Chondrocyte (in vitro differentiated cells): ENCODE measurements around the gene FMNL3. TPM values are rescaled to one million over a fixed set of nuclear protein-coding genes. Genes with fewer than 3 reads are reported as not detected.
A peak's percentile ranks its signal among the peaks of the same experiment; 100 is the strongest.

Source experiments
- DNase-seq: peaks from one replicate; pipeline ENCODE4 v3.0.0; 2021; ENCODE audit warnings: mixed read lengths, low spot score
- H3K27ac Mint-ChIP-seq: one replicate; pipeline ENCODE4 v1.8.0; 2021; ENCODE audit warnings: mild to moderate bottlenecking, moderate library complexity, mixed read lengths; ENCODE audit not compliant: unreplicated experiment
- H3K27me3 Mint-ChIP-seq: 2 replicates; pipeline ENCODE4 v1.8.0; 2021; ENCODE audit warnings: low read depth, mixed read lengths
- H3K36me3 Mint-ChIP-seq: 2 replicates; pipeline ENCODE4 v1.8.0; 2021; ENCODE audit warnings: low read depth, mixed read lengths
- H3K4me1 Mint-ChIP-seq: 2 replicates; pipeline ENCODE4 v1.8.0; 2021; ENCODE audit warnings: low read depth, mild to moderate bottlenecking, mixed read lengths
- H3K4me3 Mint-ChIP-seq: one replicate; pipeline ENCODE4 v1.8.0; 2021; ENCODE audit warnings: mild to moderate bottlenecking, moderate library complexity, mixed read lengths; ENCODE audit not compliant: unreplicated experiment
- H3K9me3 Mint-ChIP-seq: 2 replicates; pipeline ENCODE4 v1.8.0; 2021; ENCODE audit warnings: low read depth, mixed read lengths
- total RNA-seq: library from RNA; stranded (reverse); gene quantifications from 3 replicates; pipeline ENCODE4 v1.2.1, GENCODE V29; 2021
- TF ChIP-seq, protein P1 (sequence below): fragments of 200-600 bp; sonication (generic); IDR thresholded peaks from 2 replicates; pipeline ENCODE4 v1.5.0; 2021; ENCODE audit warnings: antibody characterized with exemption, mild to moderate bottlenecking, moderate library complexity

FMNL3 gene
- total RNA-seq, 1 donor from 2014 or later: 55.6 TPM

DNA sequence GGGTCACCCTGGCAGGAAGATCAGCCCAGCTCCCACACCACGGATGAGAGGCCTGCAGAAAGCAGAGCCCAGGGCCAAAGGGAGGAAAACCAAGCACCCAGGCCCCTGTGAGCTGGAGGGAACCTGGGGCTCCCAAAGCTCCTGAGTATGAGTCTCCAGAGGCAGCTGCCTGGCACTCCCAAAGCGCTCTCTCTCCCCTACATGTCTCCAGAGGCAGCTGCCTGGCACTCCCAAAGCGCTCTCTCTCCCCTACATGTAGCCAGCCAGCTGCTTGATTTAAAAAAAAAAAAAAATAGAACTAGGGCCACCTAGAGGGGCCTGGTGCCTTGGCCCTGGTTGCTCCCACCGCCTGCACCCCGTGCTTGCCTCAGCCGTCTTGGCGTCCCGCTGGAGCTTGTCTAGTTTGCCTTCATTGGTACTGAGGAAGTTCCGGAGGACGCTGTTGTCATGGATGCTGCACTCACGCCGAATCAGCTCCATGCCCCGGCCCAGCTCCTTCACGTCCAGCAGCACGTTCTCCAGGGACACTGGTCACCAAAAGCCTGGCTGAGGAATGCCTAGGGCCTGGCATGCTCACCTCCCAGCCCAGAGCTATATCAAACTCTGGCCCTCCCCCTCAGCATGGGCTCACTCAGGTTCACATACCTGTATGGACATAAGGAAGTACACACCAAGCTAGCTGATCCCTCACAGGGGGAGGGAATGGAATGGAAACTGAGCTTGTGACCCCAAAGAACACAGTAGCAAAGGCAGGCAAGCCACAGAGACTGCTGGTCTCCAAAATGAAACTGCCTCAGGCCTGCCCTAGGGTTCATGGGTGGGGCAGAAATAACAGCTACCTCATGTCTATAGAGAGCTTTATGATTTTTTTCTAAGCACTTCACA is 59.1 kb downstream of the FMNL3 start:
- TF ChIP-seq, protein P1, sequence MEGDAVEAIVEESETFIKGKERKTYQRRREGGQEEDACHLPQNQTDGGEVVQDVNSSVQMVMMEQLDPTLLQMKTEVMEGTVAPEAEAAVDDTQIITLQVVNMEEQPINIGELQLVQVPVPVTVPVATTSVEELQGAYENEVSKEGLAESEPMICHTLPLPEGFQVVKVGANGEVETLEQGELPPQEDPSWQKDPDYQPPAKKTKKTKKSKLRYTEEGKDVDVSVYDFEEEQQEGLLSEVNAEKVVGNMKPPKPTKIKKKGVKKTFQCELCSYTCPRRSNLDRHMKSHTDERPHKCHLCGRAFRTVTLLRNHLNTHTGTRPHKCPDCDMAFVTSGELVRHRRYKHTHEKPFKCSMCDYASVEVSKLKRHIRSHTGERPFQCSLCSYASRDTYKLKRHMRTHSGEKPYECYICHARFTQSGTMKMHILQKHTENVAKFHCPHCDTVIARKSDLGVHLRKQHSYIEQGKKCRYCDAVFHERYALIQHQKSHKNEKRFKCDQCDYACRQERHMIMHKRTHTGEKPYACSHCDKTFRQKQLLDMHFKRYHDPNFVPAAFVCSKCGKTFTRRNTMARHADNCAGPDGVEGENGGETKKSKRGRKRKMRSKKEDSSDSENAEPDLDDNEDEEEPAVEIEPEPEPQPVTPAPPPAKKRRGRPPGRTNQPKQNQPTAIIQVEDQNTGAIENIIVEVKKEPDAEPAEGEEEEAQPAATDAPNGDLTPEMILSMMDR: no peak
- Mint-ChIP-seq H3K4me3 (no peak overlapping the region), H3K4me1 (peaks cover 26% of the 10 kb centered on the region), H3K27ac (peak overlapping the region; percentile 74), H3K9me3 (no peaks in the 10 kb centered on the region), H3K36me3 (peaks cover 43% of the 10 kb centered on the region), H3K27me3 (no peaks in the 10 kb centered on the region)
- no peak for DNase-seq

DNA sequence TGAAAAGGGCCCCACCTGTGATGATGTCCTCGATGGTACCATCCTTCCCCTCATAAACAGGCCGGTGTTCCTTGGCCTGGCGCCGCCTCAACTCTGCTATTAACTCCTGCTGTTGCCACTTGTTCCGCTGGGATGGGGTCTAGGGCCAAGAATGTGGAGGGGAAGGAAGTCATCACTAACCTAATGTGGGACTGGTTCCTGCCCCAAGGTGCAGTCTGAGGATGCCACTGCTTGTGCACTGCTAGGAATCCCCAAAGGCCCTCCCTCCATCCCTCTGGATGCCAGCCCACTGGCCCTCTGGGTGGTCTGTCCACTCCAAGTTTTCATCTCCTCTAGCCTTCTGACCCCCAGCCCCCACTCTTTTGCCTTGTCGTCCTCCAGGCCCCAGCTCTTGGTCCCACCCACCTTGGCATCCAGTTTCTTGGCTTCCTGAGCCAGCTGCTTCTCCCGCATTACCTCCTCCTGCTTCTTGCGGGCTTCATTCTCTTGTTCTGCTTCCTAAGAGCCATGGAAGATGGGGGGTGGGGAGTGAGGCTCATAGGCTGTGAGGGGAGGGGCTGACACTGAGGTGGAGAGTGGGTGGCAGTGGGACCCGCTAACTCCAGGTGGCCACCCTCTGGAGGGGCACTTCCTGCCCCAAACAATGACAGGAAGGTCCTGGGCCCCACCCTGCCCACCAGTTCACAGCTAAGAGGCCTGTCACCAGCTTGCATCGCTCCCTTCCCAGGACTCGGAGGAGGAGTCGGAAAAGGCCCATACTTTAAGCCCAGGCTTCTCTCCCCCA is 60.1 kb downstream of the FMNL3 start:
- Mint-ChIP-seq H3K36me3 (peaks cover 43% of the 10 kb centered on the region), H3K4me1 (peaks cover 26% of the 10 kb centered on the region), H3K4me3 (no peak overlapping the region), H3K9me3 (no peaks in the 10 kb centered on the region), H3K27me3 (no peaks in the 10 kb centered on the region), H3K27ac (peak overlapping the region; percentile 27)
- TF ChIP-seq, protein P1: no peak
- DNase-seq: no peak

DNA sequence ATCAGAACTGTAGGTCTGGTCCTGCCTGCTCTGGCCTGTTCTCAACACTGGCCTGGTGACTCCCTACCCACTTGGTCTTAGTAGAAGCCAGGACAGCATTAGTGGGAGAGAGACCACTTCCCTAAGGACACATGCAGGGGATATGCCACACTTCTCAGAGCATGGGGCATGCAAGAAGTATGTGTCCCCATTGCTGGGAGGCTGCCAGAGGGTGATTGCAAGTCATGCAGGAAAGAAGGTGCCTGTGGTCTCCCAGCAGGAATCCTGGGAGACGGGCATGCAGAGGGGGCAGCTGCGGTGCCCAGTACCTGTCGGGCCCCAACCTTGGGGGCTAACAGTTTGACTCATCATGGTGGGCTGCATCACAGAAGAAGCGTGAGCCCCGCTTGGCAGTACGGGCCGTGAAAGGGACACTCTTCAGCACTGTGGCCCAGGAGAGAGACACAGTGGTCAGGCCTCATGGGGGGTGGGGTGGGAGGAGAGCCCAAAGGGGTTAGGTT is 60.8 kb downstream of the FMNL3 start:
- Mint-ChIP-seq H3K9me3 (no peaks in the 10 kb centered on the region), H3K36me3 (peaks cover 43% of the 10 kb centered on the region), H3K4me1 (peaks cover 26% of the 10 kb centered on the region), H3K27me3 (no peaks in the 10 kb centered on the region), H3K27ac (no peak overlapping the region), H3K4me3 (no peak overlapping the region)
- no peak for DNase-seq
- TF ChIP-seq, protein P1: no peak

DNA sequence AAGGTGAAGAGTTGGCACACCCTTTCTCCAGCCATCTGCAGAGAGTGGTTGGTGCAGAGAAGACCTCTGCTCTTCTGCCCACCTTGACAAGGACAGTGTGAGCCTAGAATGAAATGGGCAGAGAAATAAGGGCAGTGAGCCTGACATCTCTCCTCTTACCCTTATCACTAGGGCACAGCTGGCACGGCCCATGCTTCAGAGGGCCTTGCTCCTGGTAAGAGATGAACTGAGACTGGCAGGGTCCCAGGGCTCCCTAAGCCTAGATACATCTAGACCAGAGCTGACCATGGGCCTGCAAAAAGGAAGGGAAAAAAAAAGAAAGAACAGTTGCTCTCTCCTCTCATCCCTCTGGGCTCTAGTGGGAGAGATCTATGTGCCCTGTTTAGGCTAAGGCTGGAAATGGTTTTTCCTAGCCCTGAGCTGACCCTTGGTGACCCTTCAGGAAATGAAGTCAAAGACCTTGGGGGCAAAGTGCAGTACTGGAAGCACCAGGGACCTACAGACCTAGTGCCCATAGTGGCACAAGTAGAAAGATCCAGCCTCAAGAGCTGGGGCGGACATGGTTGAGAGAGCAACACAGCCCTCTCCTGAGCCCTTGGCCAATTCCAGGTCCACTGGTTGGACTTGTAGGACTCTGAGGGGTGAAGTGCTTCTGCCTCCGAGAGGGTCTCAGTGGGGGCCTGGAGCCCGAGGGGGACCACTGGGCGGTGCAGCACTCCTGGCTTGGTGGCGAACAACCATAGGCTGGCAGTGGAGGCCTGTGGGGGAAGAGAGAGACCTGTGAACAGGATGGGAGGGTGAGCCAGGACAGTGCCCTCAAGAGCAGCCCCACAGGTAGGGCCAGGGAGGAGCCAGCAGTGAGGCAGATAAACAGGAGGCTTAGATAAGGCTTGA is 61.8 kb downstream of the FMNL3 start:
- Mint-ChIP-seq H3K4me3 (no peak overlapping the region), H3K27me3 (no peaks in the 10 kb centered on the region), H3K27ac (no peak overlapping the region), H3K4me1 (peaks cover 26% of the 10 kb centered on the region), H3K36me3 (peaks cover 36% of the 10 kb centered on the region), H3K9me3 (no peaks in the 10 kb centered on the region)
- DNase-seq: no peak
- TF ChIP-seq, protein P1: no peak
